Stomach (tissue), 4 donors: ENCODE measurements around the gene PLEKHH1.

Experiments used
- CTCF ChIP-seq, 7 experiments: fragments of 450-650 bp in 4 of 7; fragments of 200-600 bp in 3 of 7; sonication (generic) in 3 of 7; IDR thresholded peaks; one replicate each; pipeline ENCODE4 v1.5.1; 2016 to 2019; ENCODE audit warnings: antibody characterized with exemption in 7 of 7, control low read depth in 2 of 7, mild to moderate bottlenecking in 1 of 7
- EP300 ChIP-seq: sonication (generic); formaldehyde crosslinking; IDR thresholded peaks from one replicate; pipeline ENCODE4 v1.6.1; 2017; ENCODE audit warnings: antibody characterized with exemption
- POLR2A ChIP-seq, 4 donors: fragments of 450-650 bp; IDR thresholded peaks; one replicate each; pipeline ENCODE4 v1.6.1; 2016; ENCODE audit warnings: antibody characterized with exemption in 4 of 4, control low read depth in 2 of 4, mild to moderate bottlenecking in 1 of 4, moderate library complexity in 1 of 4
- POLR2AphosphoS5 ChIP-seq, 3 donors: sonication (generic); formaldehyde crosslinking; IDR thresholded peaks; one replicate each; pipeline ENCODE4 v1.6.1; 2016; ENCODE audit warnings: antibody characterized with exemption in 3 of 3

DNA sequence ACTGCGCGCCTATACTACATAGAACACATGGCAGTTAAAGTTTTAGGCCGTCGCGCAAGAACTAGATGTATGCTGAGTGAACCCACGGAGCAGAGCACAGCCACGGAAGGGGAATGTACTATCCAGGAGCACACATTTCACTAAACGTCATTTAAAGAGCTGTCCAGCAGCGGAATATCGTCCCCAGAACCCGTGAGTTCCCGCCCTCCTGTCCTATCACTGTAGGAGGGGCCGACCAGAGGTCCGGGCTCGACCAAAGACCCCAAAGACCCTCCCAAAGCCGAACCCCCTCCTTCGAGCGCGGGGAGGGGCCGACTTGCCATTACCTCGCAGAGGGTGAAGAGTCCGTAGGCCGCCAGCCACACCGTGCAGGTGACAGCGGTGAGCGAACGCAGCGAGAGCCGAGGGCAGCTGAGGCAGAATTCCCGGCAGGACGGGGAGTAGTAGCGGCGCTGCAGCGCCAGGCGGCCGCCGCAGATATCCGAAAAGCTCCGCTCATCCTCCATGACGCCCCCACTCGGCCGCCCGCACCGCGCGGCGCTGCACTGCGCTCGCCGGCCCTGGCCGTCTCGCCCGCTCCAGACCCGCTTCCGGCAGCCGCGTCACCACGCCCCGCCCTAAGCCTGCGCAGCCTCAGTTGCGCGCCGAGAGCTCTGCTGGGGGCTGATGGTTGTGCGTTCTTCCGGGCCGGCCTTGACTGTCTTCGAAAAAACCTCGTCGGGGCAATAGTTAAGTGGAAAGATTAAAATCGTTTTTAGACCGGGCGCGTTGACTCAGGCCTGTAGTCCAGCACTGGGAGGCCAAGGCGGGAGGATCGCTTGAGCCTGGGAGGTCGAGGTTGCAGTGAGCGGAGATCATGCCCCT, 66.8 kb downstream of the PLEKHH1 start, which contains the start of gene PIGH:
- peak in 5 of 7 experiments; percentile 17 to 64 (median 50) for TF ChIP-seq CTCF (IDR thresholded peaks at IDR 0.05)
- peak in 2 of 4 donors; percentile 40 to 67 for TF ChIP-seq POLR2A (IDR thresholded peaks at IDR 0.05)
- TF ChIP-seq POLR2AphosphoS5 (IDR thresholded peaks at IDR 0.05), result peak; percentile 88 to 97 (median 96)
- no peak for TF ChIP-seq EP300
